ENCODE measurements around the gene ESF1.
A peak's percentile ranks its signal among the peaks of the same experiment; 100 is the strongest.
"Not testable (repeated sequence)": the region's sequence is repeated elsewhere in the genome, so short reads cannot be mapped to it uniquely, and the experiment has no call there.

ESF1 gene

GRCh38 chr20:13788167-13788834 is 3.6 kb upstream of the ESF1 start:
- peak; percentile 22 to 40 for DNase-seq

- no peak for DNase-seq
Observed at GRCh38 chr20:13786143-13786828, 1.6 kb upstream of the ESF1 start.

GRCh38 chr20:13784271-13784892 is 337 bp downstream of the ESF1 start:
- DNase-seq, result no peak

- no peak for DNase-seq
Observed at GRCh38 chr20:13783528-13783927, 1.2 kb downstream of the ESF1 start.

- no peak for DNase-seq
Observed at GRCh38 chr20:13778827-13779226, 5.9 kb downstream of the ESF1 start.

GRCh38 chr20:13777171-13777601 is 7.5 kb downstream of the ESF1 start:
- no peak for DNase-seq

- no peak for DNase-seq
Observed at GRCh38 chr20:13775867-13776266, 8.9 kb downstream of the ESF1 start.

- no peak for DNase-seq
Observed at GRCh38 chr20:13772529-13772928, 12.2 kb downstream of the ESF1 start.

GRCh38 chr20:13771853-13772453 is 12.8 kb downstream of the ESF1 start:
- DNase-seq, result no peak

- no peak for DNase-seq
Observed at GRCh38 chr20:13770141-13770540, 14.6 kb downstream of the ESF1 start.

GRCh38 chr20:13765868-13766416 is 18.8 kb downstream of the ESF1 start:
- DNase-seq, result no peak

GRCh38 chr20:13765299-13765698 is 19.4 kb downstream of the ESF1 start:
- DNase-seq, result no peak

GRCh38 chr20:13760451-13760946 is 24.2 kb downstream of the ESF1 start:
- DNase-seq, result not testable (repeated sequence)

- no peak for DNase-seq
Observed at GRCh38 chr20:13758884-13759283, 25.8 kb downstream of the ESF1 start.

- DNase-seq, result no peak
Observed at GRCh38 chr20:13756551-13756950, 28.2 kb downstream of the ESF1 start.

GRCh38 chr20:13755809-13756208 is 28.9 kb downstream of the ESF1 start:
- no peak for DNase-seq

- DNase-seq, result no peak
Observed at GRCh38 chr20:13753436-13754036, 31.2 kb downstream of the ESF1 start.

GRCh38 chr20:13749811-13750210 is 34.9 kb downstream of the ESF1 start:
- no peak for DNase-seq

- DNase-seq, result no peak
Observed at GRCh38 chr20:13745784-13746183, 38.9 kb downstream of the ESF1 start.

GRCh38 chr20:13744352-13744751 is 40.4 kb downstream of the ESF1 start:
- DNase-seq, result no peak

- no peak for DNase-seq
Observed at GRCh38 chr20:13741879-13742278, 42.8 kb downstream of the ESF1 start.

GRCh38 chr20:13739731-13740649 is 44.7 kb downstream of the ESF1 start:
- DNase-seq, result no peak
